Left lobe of liver (tissue), 2 donors: Measurements from ENCODE around the gene SECISBP2. TPM values are rescaled to one million over a fixed set of nuclear protein-coding genes. Genes with fewer than 3 reads are reported as not detected.

Source experiments
- ATAC-seq: fragments of 200-7000 bp; cut with Tn5 transposase; one replicate; pipeline ENCODE4 v1.9.1; 2020; ENCODE audit warnings: mild to moderate bottlenecking, moderate library complexity
- DNase-seq: peaks from one replicate; pipeline ENCODE4 v3.0.0-alpha.2; 2020; ENCODE audit warnings: low spot score
- total RNA-seq: library from RNA; stranded (reverse); gene quantifications from one replicate; pipeline ENCODE4 v1.2.1, GENCODE V29; 2021
- donor health status: DM: no; HTN: no; CAD: no; lungs with moderate emphysema.
- donor health status: DM: no; HTN: yes; CAD: no.

Gene SECISBP2
- total RNA-seq, 1 donor from 2014 or later = 19.1 TPM

DNA sequence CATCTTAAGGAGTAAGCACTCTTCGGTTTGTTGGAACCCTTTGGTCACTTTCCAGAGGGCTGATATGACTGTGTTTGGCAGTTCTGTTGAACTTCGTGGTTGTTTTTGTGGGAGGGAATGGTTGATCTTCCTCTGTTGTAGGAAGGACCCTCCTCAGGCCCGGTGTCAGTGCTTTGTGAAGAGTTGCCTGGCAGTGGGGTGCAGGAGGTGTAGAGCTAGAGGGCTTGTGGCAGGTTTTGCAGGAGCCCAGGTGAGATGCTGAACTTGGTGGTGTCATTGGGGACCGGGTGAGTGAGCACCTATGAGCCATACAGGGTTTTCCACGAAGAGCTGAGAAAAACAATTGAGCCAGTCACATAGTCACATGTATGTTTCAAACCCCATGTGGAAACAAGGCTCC lies 27.2 kb downstream of the SECISBP2 start:
- DNase-seq = no peak

DNA sequence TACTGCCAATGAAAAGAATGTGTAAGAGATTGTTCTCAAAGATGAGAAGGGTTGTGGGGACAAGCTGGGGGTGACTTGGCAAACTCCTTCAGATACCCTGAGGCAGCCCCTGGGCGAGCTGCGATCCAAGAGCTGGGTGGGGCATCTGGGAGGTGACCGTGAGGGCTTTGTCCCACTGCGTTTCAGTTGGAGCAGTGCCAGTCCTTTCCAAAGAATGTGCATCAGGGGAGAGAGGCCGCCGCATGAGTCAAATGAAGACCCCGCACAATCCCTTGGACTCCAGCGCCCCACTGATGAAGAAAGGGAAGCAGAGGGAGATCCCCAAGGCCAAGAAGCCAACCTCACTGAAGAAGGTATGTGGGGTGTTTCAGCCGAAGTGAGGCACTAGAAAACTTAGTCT lies 28.4 kb downstream of the SECISBP2 start:
- ATAC-seq (no peak), DNase-seq (peak; percentile 41)

More for the DNA sequence above, 27.2 kb downstream of the SECISBP2 start:
- ATAC-seq = no peak

DNA sequence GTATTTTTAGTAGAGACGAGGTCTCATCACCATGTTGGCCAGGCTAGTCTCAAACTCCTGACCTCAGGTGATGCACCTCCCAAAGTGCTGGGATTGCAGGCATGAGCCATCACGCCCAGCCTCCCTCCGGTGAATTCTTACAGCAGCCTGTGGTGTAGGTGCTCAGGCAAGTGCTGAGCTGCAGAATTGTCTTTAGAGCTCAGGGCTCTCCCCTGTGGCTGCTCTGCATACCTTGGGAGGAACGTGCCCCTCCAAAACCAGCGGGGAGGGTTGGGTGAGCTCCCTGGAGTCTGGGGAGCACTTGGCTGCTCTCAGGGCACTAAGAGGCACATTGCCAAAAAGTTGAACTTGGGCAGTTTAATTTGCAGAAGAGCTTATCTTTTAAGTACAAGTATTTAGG lies 29.4 kb downstream of the SECISBP2 start:
- DNase-seq = peak; percentile 27
- no peak for ATAC-seq

DNA sequence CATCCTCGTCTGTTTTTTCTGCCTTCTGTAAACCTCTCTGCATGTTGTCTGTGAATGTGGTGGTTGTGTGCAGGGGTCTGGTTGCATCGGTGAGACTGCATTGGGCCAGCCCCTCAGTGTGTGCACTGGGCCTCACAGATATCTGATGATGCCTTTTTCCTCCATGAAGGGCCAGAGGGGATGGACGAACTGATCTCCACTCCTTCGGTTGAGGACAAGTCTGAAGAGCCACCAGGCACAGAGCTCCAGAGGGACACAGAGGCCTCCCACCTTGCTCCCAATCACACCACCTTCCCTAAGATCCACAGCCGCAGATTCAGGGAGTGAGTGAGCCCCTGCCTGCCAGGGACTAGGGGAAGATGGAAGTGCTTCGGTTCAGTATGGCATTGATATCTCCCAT lies 31.3 kb downstream of the SECISBP2 start:
- DNase-seq (no peak), ATAC-seq (no peak)

DNA sequence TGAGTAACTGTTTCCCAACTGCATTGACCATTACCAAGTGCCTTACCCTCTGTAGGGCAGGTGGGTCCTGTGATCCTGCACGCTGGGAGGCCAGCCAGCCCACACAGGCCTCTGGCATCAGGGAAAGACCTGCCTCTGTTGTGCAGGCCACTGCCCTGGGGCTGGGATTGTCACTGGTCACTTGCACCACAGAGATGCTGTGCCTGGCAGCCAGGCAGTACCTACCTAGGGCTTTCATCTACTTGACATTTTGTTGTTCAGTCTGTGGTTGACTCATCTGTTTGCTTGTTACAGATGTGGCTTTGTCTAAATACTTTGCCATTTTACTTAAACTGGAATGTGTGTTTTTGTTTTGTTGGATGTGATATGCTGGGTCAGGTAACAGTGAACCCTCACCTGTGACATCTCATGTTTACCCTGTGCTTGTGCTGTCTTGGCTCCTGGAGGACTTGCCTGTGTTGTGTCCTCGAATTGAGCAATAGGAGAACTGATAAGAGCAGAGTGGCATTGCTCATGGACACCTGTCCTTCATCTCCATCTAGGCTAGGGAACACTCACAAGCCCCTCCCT lies 32.8 kb downstream of the SECISBP2 start:
- ATAC-seq (peak; percentile 90), DNase-seq (peak; percentile 82)

DNA sequence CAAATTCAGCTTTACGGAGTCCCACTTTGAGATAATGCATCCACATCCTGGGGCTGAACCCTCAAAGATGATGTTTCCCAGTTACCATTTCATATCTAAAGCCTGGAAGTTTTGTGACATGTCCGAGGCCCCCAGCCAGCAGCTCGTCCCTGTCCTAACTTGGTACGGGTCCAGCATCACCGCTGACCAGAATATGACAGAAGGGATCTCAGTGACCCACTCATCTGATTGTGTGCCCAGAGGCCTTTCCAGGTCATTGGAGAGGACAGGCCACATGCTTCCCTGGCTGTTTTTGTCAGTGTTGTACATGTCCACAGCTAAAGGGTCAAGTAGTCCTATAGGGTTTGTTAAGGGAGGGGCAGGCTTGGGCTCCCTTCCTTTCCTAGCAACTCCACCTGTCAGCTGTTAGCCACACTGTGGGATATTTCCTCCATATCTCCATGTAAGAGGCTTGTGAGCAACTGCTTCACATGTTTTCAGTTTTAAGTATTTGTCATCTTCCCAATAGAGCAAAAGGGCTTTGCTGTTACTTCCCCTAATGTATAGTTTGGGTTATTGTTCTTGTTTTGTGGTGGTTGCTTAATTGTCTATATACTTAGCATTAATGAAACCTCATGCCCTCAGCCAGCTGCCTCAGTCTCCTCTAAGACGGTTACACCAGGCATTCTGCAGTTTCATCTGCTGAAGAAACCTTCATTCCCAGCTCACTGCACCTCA lies 33.4 kb downstream of the SECISBP2 start:
- peak; percentile 58 for ATAC-seq
- peak; percentile 72 for DNase-seq

DNA sequence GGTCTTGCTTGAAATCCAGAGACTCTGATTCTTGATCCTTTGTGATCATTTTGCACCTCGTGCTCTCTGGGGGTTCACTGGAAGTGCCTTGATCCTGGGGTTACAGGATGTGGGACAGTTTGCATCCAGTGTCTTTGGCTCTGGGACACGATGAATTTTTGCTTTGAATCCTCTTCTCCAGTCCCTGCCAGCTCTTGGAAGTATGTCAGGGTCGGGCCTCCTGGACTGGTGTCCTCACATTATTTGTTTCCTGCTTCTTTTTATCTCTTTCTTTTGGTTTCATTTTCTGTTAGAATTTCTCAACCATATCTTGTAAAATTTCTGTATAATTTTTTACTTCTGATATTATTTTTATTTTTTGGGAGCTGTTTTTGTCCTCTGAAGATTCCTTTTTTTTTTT lies 34.2 kb downstream of the SECISBP2 start:
- DNase-seq = peak; percentile 48
- ATAC-seq = no peak

DNA sequence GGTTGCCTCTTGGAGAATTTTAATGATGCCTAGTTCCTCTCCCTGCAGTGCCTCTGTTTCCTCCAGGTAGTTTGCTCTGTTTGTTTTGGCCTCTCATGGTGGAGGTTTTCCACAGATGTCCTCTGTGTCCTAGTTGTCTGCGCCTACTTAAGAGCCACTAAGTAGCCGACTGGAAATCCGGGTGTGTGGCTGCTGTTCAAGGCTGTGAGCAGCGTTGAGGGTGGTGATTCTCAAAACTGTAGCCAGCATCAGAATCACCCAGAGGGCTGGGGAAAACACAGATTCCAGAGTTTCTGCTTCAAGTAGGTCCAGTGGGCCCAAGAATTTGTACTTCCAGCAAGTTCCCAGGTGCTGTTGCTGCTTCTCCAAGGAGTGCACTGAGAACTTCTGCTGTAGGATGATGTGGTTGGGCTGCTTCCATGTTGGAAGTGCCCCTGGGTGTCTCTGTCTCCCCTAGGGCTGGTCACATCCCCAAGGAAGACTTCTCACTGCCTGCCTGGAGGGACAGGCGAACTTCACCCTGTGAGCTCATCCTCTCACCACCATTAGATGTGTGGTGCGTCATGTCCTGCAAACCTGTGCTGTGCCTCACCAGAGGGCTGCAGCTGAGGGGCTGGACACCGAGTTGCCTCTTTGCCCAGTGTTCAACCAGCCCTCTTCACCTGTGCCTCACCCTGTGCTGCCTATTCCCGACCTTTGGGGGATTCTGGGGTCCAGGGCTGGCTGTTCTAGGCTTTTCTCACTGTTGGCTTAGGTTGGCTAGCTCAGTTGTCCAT lies 34.8 kb downstream of the SECISBP2 start:
- DNase-seq (peak; percentile 37), ATAC-seq (no peak)

DNA sequence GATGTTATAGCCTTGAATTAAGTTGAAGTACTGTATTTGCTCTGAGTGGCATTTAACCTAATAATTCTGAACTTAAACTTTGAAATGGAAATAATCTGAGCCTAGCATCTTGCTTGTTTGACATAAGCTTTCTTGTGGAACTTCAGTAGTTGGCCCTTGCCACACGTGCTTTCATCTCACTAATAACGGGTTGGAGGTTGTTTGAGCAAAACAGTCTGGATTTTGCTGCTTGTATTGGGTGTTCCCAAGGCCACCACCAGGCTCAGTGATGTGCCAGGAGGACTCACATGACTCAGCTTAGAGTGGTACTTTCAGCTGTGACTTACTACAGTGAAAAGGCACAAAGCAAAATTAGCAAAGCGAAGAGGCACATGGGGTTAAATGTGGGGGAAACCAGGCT lies 35.7 kb downstream of the SECISBP2 start:
- DNase-seq = no peak

DNA sequence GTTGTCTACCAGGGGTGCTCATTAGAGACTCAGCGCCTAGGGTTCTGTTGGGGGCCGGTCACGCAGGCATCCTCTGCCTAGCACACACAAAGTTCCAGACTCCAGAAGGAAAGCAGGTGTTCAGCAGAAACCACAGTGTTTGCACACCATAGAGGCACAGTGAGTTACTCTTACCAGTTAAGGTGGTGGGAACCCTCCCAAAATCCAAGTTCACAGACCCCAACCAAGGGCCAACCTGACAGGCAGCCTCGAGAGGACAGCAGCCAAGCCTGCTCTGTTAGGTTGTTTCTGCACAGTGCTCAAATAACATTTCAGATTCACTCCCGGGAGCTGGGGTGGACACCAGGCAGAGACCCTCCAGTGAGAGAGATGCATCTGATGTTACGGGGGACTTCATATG lies 36.2 kb downstream of the SECISBP2 start:
- no peak for ATAC-seq
- no peak for DNase-seq

More for the DNA sequence above, 35.7 kb downstream of the SECISBP2 start:
- no peak for ATAC-seq

DNA sequence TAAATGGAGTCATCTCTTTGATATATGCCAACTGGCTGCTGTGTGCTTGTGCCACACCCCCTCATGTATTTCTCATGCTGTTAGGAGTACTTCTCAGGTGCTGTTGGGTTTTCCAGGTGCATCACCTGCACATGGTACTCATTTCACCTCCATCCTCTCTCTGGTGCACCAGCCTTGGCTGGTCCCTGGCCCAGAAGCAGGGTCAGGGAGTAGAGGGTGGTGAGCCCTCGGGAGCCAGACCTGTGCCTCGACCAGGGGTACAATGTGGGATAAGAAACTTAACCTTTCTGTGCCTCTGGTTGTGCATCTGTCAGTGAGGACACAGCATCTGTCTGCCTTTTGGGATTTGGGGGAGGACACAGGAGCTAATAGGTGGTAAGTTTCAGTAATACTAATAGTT lies 38.5 kb downstream of the SECISBP2 start:
- DNase-seq = no peak
- no peak for ATAC-seq

DNA sequence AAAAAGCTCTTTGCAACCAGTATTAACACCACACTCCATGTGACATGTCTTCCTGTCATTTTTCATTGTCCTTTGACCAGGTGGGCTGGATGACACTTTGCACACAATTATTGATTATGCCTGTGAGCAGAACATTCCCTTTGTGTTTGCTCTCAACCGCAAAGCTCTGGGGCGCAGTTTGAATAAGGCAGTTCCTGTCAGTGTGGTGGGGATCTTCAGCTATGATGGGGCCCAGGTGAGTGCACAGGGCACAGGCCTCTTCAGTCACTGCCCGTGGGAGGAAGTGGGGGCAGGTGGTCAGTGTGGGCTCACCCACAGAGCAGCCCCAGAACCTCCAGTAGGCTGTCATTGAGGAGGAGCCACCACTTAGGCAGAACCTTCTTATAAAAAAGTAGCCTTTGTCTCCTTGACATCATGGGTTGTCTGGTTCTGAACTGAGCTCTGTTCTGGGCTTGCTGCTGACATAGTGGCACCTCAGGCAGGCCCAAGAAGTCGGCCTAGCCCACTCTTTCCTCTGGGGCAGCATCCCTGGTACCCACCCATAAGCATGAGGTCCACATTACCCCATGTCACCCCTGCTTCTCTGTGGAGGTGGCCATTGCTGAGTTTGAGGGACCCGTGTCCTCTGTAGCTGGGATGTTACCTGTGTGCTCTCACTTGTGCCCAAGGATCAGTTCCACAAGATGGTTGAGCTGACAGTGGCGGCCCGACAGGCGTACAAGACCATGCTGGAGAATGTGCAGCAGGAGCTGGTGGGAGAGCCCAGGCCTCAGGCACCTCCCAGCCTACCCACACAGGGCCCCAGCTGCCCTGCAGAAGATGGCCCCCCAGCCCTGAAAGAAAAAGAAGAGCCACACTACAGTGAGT lies 39.3 kb downstream of the SECISBP2 start:
- peak; percentile 71 for ATAC-seq
- DNase-seq = peak; percentile 48

DNA sequence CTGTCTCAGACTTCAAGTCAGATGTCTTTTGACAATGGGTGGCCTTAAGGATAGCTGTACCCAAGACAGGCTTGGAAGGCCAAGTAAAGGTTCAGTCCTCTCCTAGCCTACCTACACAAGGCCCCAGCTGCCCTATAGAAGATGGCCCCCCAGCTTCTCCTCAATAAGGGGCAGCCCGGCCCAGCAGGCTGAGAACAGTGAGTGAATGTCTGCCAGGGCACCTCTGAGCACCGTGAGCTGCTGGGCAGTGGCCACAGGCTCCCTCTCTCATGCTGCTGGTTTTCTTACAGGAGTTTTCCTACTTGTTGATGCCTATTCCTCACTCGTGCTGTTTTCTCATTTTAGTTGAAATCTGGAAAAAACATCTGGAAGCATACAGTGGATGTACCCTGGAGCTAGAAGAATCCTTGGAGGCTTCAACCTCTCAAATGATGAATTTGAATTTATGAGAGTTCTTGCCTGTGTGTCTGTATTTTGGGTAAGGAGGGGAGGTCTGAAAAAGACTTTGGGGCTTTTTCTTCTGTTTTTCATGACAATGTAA lies 40.1 kb downstream of the SECISBP2 start:
- DNase-seq (peak; percentile 37), ATAC-seq (no peak)

DNA sequence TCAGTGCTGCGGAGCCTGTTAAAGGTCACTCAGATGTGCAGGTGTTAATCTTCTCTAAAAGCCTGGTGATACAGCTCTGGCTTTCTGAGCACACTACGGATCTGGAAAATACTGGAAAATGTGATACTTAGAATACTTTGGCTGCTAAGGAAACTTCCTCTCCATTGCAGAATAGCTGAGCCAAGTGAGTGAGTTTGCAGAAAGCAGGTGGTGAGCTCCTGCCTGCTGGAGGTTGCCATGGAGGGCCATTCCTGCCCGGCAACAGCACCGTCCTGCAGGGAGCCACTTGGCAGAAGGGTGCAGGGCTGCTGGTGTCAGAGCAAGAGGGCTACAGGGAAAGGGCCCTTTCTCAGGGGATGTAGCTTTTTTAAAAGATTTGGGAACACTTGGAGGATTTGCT lies 40.7 kb downstream of the SECISBP2 start:
- ATAC-seq = no peak
- peak; percentile 30 for DNase-seq

DNA sequence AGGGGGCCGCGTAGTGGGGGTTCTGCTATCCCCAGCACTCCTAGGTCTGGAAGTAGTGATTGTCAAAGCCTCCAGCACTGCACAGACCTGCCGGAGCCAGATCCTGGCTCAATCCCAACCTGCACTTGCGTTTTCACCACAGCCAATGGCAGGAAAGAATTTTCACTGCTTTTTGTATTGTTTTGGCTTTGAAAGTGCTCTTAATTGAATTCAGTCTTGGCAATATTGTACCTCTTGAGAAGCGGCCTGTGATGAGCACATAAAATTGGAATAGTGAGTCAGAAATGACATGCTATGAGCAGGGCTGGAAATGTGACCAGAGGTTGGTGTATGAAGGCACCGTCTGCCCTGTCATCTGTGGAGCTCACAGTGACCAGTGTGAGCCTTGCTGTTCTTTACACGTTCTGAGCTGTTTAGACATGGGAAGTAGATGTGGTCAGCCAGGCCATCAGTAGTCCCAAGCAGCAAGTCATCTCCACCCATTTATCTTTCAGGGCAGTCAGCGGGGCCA lies 41.5 kb downstream of the SECISBP2 start:
- DNase-seq (peak; percentile 41), ATAC-seq (no peak)

DNA sequence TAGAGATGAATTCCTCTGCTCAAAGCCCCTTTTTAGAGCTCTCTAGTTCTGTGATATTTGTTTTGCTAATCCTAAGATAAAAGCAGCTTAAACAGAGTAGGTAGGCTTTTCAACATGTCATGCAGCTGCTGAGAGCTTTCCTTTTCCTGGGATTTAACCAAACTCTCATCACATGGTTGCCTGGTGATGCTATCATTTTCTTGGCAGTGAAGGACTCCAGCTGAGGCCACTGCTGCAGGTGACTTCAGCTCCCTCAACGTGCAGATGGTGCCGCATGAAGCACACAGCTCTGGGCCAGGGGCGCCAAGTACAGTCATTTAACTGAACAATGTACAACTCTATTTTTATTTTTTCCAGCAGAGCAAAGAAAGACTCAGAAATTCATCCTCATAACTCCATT lies 42.2 kb downstream of the SECISBP2 start:
- DNase-seq (no peak), ATAC-seq (no peak)

DNA sequence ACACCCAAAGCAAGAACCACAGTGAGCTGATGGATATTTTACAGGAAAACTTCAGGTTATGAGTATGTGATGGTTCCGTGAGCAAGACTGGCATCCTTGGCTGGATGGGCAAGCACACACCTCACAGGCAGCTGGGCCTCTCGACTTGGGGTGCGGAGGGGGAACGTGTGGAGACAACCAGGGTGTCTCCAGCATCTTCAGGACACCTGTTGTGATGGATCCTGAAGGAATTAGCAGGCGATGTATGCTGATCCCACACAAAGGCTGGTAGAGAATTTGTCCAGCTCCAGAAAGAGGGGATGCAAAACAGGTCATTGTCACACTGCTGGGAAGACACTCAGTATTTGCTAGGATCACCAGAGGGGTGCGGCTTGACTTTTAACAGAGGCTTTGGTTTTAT lies 42.7 kb downstream of the SECISBP2 start:
- ATAC-seq = no peak
- peak; percentile 34 for DNase-seq

DNA sequence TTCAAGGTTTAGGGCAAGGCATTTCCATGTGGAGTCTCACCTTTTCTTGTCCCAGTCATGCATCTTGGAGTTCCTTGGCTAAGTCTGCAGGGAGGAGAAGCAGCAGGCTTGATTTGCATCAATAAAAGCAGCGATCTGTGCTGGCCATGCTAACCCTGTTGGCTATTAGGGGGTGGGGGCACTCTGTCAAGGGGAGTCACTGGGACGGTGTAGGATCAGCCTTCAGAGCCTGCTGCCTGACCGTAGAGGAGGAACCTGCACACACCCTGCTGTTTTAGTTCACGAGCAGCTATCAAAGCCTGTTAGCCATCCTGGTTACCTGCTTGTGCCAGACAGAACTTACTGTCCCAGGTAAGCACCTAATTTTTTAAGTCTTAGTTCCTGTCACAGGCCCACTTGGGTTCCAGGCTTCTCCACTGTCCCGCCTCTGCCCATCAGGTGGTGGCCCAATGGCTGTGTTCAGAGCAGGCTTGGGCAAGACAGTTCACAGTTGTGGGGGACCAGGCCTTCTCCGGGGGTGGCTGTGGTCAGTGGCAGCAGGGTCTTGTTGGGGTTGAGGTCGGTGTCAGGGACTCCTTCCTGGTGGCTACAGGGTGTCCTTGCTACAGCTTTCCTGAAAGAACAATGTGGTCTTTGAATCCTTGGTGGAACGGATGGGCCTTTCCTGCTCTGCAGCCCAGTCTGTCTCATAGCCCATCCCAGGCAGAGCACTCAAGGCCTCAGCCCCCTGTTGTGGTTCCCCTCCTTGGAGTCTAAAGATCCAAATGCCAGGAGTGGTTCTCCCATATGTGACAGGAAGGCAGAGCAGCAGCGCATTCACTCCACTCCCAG lies 43.7 kb downstream of the SECISBP2 start:
- ATAC-seq (no peak), DNase-seq (peak; percentile 38)

DNA sequence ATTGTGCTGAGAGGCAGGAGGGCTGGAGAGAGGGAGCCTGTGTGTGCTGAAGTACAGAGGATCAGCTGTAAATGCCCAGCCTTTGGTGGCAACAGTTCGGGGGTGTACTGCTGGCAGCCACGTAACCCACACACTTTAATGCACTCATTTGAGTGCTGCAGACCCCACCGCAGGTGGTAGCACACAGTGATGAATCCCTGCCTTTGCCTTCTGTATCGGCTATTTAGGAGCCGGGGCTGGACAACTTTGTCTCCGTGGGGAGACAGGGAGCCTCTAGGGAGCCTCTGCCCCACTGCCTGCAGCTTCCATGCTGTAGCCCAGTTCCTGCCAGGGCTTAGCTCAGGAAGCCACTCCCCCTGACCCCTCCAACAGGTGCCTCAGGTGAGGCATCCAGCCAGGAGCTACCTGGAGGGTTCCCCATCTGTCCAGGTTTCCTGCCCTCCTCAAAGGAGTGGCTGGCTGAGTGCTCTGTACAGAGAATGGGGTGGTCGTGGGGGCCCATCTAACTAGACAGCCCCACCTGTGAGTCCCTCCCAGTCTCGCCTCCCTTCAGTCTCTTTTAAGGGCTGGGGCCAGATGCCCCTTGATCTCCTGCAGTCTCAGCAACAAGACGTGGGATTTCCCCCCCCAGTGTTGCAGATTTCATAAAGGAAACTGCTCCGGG lies 44.5 kb downstream of the SECISBP2 start:
- DNase-seq (peak; percentile 31), ATAC-seq (no peak)
